GM19025 (cell line): ENCODE measurements around the gene FAM20A.
"Not testable (repeated sequence)": the region's sequence is repeated elsewhere in the genome, so short reads cannot be mapped to it uniquely, and the experiment has no call there.

ENCODE experiments used
- ATAC-seq: cut with Tn5 transposase; IDR thresholded peaks from one replicate; pipeline ENCODE4 v1.9.1; 2021; ENCODE audit warnings: mild to moderate bottlenecking, low read depth, moderate library complexity; ENCODE audit not compliant: unreplicated experiment

FAM20A gene

DNA sequence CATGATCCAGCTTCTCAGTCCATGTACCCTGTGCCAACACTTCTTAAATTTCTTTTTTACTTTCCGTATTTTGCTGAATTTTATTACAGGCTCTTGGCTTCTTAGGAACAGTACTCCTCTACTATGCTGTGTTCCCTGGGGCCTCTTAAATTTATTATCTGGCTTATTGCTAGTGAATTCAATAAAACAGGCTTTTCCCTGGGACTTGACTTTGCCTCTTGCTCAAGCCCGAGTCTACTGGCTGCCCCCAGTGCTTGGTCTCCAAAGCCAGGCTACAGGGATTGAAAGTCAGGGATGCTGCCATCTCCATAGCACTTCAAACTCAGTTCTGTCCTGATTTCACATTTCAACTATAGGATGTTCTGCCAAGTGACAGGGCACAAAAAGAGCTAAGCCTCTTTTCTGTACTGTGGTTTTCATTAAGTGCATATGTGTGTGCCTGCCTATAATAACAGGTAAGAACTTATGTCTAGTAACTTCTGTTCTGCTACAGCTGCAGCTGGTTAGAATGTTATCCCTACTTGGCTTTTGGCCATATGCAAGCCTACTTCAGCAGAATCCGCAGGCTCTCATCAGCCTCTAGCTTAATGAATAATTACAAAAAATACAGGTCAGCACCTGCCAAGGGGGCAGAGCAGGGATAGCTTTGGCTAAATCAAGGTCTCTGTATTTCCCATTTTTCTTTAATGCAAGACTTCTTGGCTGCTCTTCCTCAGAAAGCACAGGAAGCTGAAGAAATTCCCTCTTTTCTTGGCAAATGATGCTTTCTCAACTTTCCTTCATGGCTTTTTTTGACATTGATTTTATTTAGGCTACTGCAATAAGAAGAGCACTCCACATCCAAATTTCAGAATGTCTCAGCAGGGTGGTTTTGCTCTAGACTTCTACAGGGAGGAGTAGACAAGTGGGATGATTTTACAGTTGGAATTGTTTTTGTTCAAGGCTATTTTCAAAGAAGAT, 8.2 kb downstream of the FAM20A start:
- ATAC-seq: no peak

GRCh38 chr17:68592009-68592408, 9.2 kb downstream of the FAM20A start:
- ATAC-seq: no peak

DNA sequence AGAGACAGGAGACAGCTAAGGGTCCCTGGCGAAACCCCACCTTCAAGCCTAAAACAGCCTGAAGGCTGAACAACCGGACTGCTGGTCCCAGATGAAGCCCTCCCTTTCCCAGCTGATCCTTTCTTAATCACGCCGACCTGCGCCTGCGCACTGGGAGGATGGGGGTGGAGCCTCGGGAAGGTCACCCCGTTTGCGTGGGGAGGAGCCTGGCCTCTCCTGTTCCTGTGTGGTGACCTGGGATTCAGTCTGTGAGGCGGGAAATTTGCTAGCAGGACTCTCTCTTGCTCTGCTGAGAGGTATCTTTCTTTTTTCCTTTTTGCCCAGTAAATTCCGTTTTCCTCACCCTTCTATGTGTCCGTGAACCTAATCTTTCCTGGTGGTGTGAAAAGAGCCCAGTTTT, 9.6 kb downstream of the FAM20A start:
- no peak for ATAC-seq

- no peak for ATAC-seq
These were observed 12.1 kb downstream of the FAM20A start for GRCh38 chr17:68589086-68589485.

GRCh38 chr17:68588362-68588761, 12.8 kb downstream of the FAM20A start:
- no peak for ATAC-seq

DNA sequence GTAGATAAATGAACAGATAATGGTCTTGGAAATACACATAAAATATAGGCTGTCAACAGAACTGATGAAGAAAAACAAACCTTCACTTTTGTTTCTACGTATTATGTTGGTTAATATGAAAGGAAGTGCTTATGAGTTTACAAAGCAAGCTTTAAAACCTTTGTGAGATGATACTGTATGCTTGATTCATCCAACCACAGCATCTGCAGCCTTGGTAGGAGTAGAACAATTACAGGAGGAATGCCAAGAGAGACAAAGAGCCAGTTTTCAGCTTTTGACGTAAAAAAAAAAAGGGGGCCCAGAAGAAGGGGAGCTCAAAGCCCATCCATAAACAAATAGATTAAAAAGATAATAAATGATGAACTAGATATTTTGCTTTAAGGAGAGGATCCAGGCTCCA, 13.3 kb downstream of the FAM20A start:
- no peak for ATAC-seq

- ATAC-seq: no peak
These were observed 14.1 kb downstream of the FAM20A start for GRCh38 chr17:68587026-68587425.

DNA sequence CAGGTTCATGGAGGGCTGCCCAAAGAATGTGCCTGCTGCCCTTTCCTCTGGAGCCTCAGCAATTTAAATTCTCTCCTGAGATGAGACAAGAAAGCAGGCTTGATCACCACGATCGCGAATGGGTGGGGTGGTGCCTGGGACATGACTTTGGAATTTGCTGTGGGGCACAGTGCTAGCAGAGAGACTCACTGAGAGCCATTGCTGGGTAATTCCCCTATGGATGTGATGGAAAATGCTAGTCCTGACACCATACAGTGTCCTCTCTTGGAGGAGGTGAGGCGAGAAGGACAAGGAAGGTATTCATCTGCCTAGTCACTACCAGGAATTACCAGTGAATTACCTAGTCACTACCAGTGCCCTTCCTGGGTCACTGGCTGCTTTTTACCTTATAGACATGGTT, 15.5 kb downstream of the FAM20A start:
- no peak for ATAC-seq

- no peak for ATAC-seq
These were observed 16.4 kb downstream of the FAM20A start for GRCh38 chr17:68584581-68585303.

GRCh38 chr17:68582867-68583266, 18.3 kb downstream of the FAM20A start:
- ATAC-seq: not testable (repeated sequence)

GRCh38 chr17:68581863-68582645, 19.1 kb downstream of the FAM20A start:
- no peak for ATAC-seq

DNA sequence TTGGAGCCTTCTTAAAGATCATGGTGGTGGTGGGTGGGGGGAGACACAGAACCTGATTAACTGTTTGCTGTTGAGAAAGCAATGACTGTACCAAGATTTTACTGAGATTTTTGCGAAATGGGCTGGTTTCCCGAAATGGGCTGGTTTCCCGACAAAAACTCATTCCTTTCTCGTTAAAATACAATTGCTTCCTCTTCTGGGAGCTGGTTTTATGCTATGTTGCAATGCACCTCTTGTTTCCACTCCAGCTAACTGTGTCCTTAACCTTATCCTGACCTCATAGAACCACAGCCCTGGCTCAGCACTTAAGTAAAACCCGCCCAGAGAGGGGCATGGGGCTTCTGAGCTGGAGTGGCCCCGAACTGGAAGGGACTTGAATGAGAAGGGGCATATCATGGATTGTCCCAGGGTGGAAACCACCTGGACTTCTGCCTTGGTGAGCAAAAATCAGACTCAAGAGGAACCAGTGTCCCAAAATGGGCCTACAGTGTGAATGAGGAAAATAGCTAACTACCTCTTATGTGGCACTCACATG, 20.9 kb downstream of the FAM20A start:
- no peak for ATAC-seq

- no peak for ATAC-seq
These were observed 21.8 kb downstream of the FAM20A start for GRCh38 chr17:68579194-68579927.

DNA sequence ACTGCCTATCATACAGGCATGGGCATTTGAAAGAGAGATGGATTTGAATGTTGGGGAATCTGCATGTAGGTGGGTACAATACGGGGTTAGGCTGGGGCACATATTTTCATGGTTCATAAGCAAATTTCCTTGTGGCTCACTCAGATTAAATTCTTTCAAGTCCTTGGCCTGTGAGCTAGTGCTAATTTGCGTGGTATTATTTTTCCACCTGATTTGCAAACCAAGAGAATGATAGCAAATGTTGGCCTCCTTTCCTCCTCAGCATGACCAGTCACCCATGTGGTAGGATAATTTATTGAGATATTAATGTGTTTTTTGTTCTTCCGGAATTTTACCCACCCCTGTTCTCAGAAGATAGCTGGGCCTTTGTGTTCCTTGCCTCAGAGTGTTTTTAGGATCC, 22.9 kb downstream of the FAM20A start:
- ATAC-seq: no peak

DNA sequence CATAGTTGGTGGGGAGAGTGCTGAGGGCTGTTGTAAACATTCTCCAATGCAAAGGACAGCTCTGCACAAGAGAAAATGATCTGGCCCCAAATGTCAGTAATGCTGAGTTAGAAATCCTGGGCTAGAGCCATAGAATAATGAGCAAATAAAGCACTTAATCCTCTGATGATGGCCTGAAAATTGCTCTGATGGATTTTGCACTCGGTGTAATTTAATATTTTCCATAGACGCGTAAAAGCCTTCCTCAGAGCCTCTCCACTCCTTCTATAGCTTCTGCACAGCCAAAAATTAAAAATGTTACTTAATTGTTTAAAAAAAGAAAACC, 23.7 kb downstream of the FAM20A start:
- no peak for ATAC-seq

- ATAC-seq: no peak
These were observed 24.2 kb downstream of the FAM20A start for GRCh38 chr17:68576811-68577496.

GRCh38 chr17:68576137-68576536, 25.0 kb downstream of the FAM20A start:
- ATAC-seq: no peak

- no peak for ATAC-seq
These were observed 27.8 kb downstream of the FAM20A start for GRCh38 chr17:68573338-68573737.

DNA sequence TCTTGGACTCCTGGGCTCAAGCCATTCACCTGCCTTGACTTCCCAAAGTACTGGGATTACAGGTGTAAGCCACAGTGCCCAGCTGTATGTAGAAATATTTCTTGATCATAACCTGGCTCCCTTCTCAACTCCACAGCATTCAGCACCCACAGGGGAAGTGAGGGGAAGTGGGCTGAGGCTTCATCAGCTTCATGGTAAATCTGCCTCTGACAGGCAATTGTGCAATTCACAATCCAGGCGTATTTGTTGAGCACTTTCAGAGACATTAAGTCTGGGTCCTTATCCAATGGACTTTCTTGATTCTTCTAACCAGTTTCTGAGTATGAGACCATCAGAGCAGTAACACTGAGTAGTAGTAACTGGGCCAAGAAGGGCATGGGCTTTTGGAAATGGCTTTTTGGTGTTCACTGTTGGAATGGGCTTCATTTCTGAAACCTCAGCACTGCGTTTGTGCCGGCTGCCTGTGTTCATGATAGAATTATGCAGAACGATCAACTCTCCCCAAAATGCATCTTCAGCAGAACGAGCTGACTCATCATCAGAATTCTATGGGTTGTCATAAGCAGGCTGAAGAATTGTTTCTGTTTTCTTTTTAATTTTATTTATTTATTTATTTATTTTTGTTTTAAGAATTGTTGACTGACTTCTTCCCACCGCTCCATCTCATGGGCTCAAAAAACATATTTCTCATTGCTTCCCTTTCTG, 28.9 kb downstream of the FAM20A start:
- ATAC-seq: no peak
